Fibroblast of skin of right quadriceps (primary cell): ENCODE data around the gene HDAC11.
A peak's percentile ranks its signal among the peaks of the same experiment; 100 is the strongest.
"Not testable (repeated sequence)": the region's sequence is repeated elsewhere in the genome, so short reads cannot be mapped to it uniquely, and the experiment has no call there.

ENCODE experiments used
- DNase-seq: peaks from one replicate; pipeline ENCODE4 v3.0.0-alpha.2; 2013

The HDAC11 gene

DNA sequence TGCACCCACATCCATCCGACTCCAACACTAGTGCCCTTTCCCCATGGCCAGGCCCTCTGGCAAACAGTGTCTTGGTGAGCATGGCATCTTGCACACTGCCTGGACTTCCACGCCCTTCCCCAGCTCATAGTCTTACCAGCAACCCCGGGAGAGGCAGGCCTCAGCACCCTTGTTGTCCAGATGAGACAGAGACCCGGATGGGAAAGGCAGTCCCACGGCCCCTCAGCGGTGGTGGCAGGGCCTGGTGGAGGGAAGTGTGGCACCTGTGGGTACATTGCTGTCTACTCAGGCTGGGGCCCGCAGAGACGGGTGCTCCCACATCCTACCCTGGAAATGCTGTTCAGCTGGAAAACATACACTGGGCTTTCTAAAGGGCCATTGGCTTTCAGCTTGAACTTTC is 28.4 kb downstream of the HDAC11 start:
- DNase-seq: no peak

DNA sequence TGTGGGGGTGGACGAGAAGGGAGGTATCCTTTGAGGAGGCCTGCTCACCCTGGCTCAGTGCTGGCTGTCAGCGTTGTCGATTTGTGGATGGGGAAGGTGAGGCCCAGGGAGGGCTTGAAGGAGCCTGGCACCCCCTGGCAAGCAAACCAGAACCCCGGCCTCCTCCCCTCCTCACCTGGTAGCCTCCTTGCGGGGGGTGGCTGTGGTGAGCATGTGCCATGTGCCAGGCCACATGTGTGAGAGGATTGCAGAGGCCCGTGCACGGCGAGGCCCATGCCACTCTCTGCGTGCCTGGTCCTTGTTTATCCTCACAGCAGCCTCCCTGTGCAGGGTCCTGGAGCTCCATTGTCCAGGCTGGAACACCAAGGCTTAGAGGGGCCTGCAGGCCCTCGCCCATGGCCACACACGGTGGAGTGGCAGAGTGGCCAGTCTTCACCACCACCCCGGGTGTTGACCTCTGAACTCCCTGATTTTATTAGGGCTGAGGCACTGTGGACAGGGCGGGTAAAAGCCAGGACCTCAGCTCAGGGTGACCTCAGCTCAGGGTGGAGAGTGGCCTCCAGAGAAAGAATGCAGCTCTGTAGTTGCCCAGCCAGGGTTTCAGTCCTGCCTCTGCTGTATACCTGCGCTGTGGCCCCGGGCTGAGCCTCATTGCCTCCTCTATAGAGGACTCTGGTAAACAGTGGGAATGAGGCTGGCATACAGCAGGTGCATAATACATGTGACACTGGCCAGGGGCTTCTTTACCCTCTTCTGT is 29.1 kb downstream of the HDAC11 start:
- no peak for DNase-seq

DNA sequence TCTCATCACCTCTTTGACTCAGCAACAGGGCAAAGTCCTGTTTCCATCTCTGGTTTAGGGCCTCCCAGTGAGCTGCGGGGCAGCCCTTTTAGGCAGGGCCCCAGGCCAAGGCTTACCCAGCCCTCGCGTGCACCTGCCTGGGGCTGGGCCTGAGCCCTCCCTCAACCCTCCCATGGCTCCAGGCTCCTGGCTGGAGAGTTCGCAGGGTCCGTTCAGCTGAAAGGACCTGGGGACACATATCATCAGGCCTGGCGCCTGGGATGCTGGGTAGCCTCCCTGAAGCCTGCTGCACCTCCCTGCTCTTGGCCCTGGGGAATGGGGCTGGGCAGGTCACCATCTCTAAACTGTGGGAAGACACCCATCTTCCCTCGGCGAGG is 29.7 kb downstream of the HDAC11 start:
- DNase-seq: no peak

DNA sequence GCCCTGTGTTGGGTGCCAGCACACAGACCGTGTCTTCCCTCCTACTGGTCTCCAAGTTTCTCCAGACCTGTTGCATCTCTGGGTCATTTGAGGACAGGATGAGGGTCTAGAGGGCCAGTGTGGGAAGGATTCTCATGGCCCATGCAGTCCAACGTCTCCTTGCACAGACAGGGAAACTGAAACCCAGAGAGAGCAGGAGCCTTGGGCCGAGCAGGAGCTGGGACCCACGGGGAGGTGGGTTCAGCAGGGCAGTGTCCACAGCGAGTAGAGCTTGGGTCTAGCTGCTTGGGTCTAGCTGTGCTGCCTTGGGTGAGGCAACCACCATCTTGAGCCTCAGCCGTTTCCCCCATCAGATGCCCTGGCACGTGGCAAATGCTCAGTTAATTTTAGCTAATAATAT is 32.3 kb downstream of the HDAC11 start:
- DNase-seq: no peak

DNA sequence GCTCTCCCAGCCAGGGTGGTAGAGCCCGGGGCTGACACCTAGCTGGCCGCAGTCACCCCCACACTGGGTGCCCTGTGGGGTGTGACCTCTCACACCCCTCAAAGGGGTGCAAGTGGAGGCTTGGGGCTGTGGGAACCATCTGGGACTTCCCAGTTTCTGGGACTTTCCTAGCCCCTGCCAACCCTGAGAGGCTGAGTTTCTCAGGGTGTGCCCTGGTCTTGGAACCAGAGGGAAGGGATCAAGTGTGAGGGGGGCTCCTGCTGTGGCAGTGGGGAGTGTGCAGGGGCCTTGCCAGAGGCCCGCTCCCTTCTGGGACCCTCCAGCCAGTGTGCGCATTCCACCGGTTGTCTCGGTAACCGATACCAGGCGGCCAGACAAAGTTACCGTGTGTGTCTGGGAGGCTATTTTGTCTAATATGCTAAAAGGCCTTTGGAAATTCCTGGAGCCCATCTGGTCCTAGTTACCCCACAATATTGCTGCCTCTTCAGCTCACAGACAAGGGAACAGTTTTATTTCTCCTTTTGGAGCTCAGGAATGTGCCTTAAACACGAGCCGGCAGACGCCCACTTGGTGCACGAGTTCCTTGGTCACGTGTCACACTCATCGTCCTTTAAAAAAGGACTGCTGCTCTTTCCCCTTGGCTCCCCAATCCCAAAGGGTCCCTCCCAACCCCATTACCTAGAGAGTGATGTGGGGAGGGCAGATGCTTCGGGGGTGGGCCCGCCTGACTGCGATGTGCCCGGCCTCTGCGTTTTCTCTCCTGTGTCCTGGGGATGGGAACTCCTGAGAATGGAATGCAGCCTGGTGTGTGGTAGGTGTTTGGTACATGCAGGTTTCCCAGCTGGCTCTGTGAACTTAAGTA is 33.2 kb downstream of the HDAC11 start:
- peak; percentile 78 for DNase-seq

DNA sequence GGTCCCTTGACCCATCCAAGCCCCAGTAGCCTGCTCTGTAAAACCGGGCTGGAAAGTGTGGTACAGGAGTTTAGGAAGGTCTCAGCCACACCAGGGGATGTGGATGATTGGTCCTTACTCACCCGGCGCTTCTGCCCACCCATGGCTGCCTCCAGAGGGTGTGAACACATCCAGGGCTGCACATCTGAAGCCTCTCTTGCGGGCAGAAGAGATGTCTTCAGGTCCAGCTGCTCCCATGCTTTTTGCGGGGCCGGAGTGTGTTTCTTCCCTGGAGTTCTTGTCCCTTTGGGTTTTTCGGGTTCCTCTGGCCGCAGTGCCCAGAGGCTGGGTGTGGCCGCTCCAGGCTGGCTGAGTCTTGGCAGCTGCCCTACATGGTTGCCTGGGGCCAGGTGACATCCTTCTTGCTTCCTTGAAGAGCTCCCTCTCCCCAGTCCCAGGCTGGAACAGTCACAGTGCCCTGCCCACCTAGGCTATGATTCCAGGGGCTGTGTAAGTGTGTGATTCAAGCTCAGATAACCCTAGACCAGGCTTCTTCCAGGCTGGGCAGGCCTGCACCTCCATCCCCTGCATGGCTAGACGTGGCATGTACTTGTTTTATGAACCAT is 33.9 kb downstream of the HDAC11 start:
- no peak for DNase-seq

DNA sequence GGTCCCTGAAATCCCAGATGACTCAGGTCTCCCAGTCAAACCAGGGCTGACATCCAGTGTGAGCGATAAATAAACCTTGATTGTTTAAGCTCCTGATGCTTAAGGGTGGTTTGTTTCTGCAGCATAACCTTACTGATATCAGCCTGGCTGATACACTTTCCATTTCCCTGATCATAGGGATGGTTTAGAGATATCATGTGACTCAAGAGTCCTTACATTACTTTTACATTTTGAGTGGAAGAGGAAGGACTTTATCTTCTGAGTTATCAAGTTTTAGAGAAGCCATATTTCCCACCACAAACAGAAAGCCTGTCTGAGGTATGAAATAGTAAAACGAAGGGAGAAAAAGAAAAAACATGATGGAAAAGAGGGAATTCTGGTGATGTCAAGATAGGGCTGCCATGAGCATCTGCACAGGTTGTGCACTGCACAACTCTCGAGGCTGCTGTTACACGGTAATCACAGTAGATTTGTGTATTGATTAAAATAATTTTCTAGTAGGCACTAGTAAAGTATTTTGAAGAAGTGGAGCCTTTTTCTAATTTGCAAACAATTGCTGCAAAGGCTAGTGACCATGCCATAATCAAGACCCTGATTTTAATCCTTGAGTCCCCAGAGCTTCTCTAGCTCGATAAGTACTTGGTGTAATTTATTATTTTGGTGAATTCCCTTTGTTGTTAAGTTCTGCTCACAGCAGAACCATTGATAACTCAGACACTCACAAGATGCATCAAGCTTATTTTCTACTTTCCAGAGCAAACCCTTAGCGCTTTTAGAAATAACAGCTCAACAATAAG is 34.7 kb downstream of the HDAC11 start:
- DNase-seq: no peak

DNA sequence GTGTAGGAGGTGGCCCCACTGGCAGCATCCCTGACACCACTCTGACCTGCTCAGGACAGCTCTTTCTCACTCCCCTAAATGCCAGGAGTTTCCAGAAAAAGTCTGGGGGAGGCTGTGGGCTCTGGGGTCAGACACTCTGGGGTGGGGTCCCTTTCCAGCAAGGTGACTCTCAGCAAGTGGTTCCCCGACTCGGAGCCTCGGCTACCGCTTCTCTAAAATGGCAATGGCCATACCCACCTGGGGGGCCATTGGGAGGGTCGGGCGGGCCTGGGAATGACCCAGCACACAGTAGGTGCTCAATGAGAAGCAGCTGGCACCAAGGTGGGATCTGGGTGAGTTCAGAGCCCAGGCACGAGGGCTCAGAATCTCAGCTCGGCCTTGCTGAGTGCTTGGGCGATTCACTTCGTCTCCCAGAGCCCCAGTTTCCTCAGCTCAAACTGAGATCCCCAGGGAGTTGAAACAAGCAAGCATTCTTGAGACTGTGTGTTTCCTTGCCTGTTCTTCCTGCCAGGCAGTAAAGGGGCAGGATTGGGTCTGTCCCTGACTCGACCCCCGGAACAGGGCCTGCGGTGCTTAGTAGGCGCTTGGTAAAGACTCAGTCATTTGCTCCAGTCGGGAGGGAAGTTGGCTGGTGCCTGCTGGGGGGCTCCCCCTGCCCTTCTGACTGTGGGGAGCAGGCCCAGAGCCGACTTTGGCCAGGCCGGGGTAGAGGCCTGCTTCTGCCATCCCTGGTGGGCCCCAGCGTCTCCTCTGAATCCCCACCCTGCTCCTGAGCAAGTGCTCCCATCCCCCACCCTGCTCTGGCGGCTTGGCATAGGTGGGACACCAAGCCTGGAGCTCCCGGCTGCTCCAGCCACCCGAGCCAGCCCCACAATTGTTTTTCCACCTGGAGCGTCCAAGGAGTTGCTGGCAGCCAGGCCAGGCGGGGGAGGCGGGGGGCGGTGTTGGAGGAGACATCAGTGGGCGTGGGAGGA is 36.0 kb downstream of the HDAC11 start:
- no peak for DNase-seq

DNA sequence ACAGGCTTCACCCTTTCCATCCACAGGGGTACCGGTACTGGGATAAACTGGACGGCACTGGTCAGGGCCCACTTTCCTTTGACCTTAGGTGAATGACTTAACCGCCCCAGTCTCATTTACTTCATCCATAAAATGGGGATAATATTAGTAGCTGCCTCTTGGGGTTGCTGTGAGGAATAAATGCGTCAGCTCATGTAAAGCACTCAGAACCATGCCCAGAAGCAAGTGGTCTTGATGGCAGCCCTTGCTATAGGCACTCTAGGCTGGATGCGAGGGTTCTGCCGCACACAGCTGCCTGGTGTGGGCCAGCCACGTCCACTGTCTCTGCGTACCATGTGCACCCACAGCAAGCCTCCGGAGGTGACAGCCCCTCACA is 36.6 kb downstream of the HDAC11 start:
- no peak for DNase-seq

DNA sequence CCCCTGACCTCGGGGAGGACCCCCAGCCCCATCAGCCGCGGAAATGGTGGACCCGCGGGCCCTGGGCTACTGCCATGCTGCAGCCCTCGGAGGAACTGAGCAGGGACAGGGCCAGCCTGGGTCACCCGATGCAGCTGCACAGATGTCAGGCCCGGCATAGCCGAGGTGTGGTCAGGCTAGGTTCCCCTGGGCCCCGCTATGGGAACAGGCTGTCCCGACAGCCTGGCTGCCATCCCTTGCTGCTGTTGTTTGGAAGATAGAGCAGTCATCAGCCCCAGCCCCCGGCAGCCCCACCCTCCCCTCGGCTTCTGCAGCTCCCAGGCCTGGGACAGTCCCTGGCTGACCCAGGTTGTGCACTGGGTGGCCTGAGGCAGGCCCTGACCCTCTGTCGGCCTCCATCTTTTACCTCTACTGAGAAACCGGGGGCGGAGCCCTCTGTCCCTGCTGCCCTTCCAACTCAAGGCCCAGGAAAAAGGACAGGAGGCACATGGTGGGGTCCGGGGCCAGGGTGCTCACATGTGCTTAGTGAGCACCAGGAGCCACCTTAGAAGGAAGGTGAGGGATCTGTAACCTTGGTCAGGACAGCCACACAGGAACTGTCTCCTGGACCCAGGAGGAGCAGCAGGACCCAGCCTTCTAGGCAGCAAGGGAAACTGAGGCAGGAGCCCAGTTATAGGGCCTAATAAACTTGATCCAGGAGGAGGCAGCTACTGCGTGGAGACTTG is 37.3 kb downstream of the HDAC11 start:
- no peak for DNase-seq

DNA sequence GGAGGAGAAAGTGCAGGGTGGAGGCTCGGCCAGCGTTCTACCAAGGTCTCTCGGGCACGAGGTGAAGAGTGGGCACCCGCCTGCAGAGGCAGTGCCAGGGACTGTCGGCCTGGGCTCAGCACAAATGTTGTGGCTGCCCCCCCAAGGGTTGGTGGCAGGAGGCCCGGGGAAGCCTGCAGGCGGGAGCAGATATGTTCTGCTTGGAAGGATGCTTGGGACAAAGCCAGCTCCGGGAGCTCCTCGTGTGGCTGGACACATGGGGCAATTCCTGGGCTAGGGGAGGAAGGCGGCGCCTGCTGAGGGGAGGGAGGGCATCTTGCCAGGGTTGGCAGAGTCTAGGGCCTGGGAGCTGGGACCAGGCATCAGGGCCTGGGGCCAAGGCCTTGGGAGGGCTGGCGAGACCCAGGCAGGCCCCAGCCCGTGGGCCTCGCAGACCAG is 38.4 kb downstream of the HDAC11 start:
- DNase-seq: no peak

DNA sequence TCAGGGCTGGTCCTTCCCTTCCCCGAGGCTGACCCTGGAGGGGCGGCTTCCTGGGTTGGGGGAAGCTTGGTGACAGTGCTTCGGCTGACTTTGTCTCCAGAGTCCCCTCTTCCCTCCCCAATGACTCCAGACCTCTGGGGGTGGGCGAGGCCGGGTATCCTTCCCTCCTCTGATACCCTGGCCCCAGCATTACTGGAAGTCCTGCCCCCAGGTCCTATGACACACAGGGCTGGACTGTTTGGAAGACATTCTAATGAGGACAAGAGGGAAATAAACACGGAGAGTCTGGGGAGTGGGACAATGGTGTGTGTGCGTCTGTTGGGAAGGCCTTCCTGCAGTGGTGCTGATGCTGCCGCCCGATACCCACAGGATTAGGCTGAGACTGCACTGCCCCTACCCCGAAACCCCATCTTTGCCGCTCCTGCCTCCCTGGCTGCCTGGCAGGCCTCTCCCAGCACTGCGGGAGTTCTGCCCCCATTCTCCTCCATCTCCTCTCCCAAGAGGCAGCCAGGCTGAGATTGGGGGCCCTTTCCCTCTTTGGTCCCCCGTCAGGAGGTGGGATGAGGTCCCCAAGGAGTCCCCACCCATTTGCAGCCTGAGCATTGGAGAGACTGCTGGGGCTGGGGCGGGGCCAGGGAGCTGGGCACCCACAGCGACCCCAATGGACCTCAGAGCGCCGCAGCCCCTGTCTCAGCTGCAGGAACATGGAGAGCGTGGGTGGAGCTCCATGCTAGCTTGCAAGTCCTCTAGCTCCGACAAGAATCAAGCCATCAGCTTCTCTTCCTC is 39.1 kb downstream of the HDAC11 start:
- DNase-seq: no peak

DNA sequence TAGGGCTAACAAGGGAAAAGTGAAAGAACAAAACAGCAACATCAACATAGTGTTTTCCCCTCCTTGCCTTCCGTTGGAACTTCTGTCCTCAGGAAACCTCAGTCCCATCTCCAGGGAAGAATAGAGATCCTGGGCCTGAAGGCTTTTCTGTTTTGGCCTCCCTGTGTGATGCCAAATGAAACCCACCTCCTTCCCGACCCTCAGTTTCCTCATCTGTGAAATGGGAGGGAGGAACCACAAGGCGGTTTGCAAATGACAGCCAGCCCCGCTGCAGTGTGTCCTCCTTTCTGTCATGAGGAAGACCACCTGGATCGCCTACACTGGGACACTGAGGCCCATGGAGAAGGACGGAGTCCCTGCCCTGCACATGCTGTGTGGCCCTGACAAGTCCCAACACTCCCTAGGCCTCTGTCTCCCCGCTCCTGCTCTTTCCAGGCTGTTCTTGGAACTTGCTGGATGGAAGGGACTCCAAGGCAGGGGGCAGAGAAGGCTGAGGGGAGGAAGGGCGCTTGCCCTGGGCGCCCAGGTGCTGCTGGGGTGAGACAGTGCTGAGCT is 40.3 kb downstream of the HDAC11 start:
- DNase-seq: no peak

DNA sequence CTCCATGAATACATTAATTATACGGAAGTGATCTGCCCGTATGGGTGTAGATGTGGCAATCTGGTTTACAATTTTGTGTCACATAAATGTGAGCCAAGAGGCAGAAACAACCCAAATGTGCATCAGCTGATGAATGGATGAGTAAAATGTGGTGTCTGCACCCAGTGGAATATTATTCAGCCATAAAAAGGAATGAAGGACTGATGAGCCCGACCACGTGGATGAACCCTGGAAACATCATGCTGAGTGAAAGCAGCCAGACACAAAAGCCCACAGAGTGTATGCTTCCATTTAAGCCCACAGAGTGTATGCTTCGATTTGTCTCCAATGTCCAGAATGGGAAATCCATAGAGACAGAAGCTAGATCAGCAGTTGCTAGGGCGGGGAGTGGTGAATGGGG is 41.2 kb downstream of the HDAC11 start:
- DNase-seq: no peak

DNA sequence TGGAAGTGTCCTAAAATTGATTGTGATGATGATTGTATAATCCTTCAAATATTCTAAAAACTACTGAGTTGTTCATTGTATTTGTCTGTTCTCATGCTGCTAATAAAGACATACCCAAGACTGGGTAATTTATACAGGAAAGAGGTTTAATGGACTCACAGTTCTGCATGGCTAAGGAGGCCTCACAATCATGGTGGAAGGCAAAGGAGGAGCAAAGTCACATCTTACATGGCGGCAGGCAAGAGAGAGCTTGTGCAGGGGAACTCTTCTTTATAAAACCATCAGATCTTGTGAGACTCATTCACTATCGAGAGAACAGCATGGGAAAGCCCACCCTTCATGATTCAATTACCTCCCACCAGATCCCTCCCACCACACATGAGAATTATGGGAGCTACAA is 41.6 kb downstream of the HDAC11 start:
- DNase-seq: not testable (repeated sequence)

DNA sequence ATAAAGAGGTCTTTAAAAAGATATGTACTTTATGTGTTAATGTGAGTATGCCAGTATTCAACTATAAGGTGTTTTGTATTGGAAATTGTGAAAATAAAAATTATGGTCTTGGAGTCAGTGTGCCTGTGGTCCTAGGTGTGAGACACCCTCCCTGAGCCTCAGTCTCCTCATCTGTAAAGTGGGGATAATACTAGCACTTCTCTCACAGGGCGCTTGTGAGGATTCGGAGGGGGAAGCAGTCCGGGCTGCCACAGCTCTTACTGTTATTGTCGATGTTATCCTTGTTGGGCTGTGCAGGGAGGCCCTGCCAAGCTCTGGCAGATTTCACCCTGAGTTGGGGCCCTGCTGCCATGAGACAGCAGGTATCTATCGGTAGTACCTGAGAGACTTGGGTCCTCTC is 42.1 kb downstream of the HDAC11 start:
- no peak for DNase-seq

DNA sequence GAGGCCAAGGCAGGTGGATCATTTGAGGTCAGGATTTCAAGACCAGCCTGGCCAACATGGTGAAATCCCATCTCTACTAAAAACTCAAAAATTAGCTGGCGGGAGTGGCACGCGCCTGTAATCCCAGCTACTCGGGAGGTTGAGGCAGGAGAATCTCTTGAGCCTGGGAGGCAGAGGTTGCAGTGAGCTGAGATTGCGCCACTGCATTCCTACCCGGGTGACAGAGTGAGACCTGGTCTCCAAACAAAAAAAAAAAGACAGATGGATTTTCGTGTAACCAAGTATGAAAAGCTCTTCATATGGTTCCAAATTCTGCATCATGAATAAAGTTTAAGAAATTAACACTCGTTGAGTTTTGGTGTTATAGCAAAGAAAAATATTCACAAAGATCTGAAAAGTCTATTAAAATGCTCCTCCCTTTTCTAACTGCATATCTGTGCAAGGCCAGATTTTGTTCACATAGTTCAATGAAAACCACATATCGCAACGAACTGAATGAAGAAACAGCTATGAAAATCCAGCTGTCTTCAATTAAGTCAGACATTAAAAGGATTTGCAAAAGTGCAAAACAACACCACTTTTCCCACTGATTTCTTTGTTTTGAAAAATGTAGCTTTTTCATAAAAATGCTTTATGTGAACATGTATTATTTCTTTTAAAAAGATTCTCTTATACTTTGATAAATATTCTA is 45.0 kb downstream of the HDAC11 start:
- peak; percentile 80 for DNase-seq

DNA sequence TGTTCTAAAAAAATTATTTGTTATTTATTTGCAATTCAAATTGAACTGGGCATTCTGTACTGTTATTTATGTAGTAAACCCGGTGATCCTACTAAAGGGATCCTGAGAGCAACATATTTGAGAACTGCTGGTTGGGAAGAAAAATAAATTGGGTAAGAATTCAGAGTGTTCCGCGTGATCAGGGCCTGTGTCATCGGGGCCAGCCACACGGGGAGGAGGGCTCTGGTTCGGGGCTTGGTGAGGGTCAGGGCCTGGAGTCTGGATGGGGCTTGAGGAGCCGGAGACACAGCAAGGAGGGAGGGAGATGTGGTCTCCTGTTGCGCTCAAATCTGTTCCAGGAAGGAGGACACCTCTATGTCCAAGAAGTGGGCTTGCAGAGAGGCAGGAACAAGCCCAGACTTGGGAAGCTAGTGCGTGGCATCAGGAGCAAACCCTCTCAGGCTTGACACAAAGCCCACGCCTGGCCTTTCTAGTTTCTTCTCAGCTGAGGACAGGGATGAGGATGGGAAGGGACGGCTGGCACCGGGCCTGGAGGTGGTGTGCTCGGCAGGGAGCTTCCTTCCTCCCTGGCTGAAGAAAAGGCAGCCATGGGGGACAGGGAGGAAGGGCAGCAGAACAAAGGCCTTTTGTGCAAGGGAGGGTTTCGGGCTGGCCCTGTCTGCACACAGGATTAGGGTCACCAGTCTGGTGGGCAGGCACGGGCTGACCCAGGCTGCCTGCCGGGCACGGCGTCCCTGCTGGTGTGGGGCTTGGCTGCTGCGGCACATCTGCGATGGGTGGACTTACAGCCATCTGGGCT is 45.9 kb downstream of the HDAC11 start:
- DNase-seq: no peak

DNA sequence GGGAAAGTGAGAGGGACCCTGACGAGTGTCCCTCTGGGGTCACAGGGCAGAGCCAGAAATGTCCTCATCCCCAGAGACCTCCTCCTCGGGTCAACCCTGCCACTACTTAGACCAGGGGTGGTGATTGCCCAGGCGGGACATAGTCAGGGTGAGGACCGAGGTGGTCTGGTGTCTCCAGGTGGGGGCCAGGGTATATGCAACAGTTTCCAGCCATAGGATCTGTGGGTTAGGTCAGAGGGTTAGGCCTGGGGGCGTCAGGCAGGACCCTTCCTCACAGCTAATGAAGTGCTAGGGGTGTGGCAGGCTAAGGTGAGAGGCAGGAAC is 46.5 kb downstream of the HDAC11 start:
- DNase-seq: no peak
